D721Med (cell line): ENCODE results near the gene KCND1.
A peak's percentile ranks its signal among the peaks of the same experiment; 100 is the strongest.

ENCODE experiments used
- DNase-seq: peaks from one replicate; pipeline ENCODE4 v3.0.0; 2011; ENCODE audit warnings: low spot score; ENCODE audit not compliant: insufficient read length
- FAIRE-seq: peaks from 2 replicates; lab custom pipeline; 2011; peaks lifted over from hg19 to GRCh38; lab: Jason Lieb, UNC
- CTCF ChIP-seq: IDR thresholded peaks from 2 replicates; pipeline ENCODE4 v1.5.1; 2012; ENCODE audit warnings: mild to moderate bottlenecking, control low read depth; ENCODE audit not compliant: insufficient read depth; ENCODE audit errors: missing control alignments

Gene KCND1

DNA sequence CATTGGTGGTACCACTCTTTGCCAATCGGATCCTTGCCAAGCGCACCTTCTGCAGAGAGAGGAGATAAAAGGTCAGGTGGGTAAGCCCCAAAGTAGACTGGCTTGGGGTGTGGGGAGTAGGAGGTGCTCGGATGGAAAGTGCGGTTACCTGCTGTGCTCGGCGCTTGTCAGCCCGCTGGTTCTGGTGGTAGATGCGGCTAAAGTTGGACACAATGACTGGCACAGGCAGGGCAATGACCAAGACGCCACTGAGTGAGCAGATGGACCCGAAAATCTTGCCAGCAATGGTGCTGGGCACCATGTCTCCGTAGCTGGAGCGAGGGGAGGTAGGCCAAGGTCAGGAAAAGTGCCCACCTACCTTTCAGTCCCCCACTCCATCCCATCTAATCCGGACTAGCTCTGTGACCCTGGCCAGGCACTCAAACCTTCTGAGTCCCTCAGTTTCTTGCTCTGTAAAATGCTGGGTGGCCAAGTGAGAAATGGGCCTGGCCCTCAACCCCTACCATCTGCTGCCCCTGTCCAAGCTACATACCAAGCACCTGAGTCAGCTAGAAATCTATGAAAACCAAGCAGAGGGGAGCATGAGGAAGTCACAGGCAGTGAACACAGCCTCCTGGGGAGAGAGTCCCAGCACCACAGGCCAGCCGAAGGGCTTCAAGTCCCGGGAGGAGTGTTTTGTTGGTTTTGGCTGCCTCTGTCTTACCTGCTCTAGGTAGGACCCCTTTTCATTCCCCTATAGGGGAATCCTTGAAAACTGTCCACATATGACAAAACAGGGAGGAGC lies 4.7 kb downstream of the KCND1 start:
- DNase-seq, result no peak
- FAIRE-seq, result no peak
- TF ChIP-seq CTCF, result no peak

GRCh38 chrX:48965959-48966358 lies 5.7 kb downstream of the KCND1 start:
- FAIRE-seq (no peak), DNase-seq (no peak)
- no peak for TF ChIP-seq CTCF

GRCh38 chrX:48961585-48962091 lies 10.0 kb downstream of the KCND1 start:
- TF ChIP-seq CTCF, result no peak
- no peak for DNase-seq
- no peak for FAIRE-seq

GRCh38 chrX:48960291-48960690 lies 11.4 kb downstream of the KCND1 start:
- TF ChIP-seq CTCF, result no peak
- DNase-seq, result no peak
- FAIRE-seq, result no peak

- FAIRE-seq, result no peak
- TF ChIP-seq CTCF, result no peak
- no peak for DNase-seq
Measured at GRCh38 chrX:48958635-48959094, 13.0 kb downstream of the KCND1 start.

GRCh38 chrX:48957827-48958634 lies 13.6 kb downstream of the KCND1 start:
- FAIRE-seq (peak; percentile 76), DNase-seq (peak; percentile 40)

More at GRCh38 chrX:48957827-48958634, 13.6 kb downstream of the KCND1 start:
- no peak for TF ChIP-seq CTCF
